NCI-H1092 (cell line): Measurements from ENCODE around the gene ZNF587B.
"Not testable (repeated sequence)": the region's sequence is repeated elsewhere in the genome, so short reads cannot be mapped to it uniquely, and the experiment has no call there.

ENCODE experiments used
- DNase-seq: peaks from one replicate; lab custom pipeline; 2025; lab: John Stamatoyannopoulos, UW

ZNF587B gene

GRCh38 chr19:57819475-57820148 is 10.5 kb upstream of the ZNF587B start:
- DNase-seq = peak; percentile 80

- DNase-seq = no peak
Observed at GRCh38 chr19:57820599-57820998, 9.5 kb upstream of the ZNF587B start.

GRCh38 chr19:57821095-57821494 is 9.0 kb upstream of the ZNF587B start:
- not testable (repeated sequence) for DNase-seq

DNA sequence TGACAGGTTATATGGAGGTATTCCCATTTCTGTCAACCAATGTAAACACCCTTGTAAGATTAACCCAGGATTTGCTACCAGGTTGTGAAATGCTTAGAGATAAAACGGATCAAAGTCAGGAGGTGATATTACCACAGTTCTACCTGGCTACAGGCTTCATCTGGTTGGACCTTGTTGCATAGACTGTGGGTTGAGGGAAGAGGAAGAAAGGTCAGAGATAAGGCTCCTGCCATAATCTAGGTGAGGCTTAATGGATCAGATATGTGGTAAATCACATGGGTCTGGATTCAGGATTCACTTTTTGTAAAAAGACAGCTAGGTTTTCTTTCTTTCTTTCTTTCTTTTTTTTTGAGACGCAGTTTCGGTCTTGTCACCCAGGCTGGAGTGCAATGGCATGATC is 8.6 kb upstream of the ZNF587B start:
- not testable (repeated sequence) for DNase-seq

DNA sequence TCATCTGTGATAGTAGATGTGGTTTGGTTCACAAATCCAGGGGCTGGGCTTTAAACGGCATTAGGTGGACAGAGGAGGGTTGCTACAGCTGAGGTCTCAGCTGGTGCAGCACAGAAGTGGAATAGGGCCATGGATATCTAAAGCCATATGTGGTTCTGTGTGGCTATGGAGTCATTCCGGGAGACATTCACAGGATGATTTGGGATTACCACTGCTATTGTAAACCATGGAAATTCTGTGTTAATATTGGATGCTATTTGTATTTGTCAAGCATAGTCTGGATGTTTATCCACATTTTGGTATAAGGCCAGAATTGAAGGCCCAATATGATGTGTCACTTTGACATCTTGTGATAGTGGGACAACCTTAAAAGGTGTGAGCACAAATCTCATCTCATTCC is 6.9 kb upstream of the ZNF587B start:
- not testable (repeated sequence) for DNase-seq

DNA sequence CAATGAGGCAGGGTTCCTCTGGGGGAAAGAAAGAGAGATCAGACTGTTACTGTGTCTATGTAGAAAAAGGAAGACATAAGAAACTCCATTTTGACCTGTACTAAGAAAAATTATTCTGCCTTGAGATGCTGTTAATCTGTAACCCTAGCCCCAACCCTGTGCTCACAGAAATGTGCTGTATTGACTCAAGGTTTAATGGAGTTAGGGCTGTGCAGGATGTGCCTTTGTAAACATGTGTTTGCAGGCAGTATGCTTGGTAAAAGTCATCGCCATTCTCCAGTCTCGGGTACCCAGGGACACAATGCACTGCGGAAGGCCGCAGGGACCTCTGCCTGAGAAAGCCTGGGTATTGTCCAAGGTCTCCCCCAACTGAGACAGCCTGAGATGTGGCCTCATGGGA is 6.5 kb upstream of the ZNF587B start:
- not testable (repeated sequence) for DNase-seq

GRCh38 chr19:57825511-57825910 is 4.6 kb upstream of the ZNF587B start:
- no peak for DNase-seq

- DNase-seq = no peak
Observed at GRCh38 chr19:57829316-57829715, 783 bp upstream of the ZNF587B start.

- DNase-seq = not testable (repeated sequence)
Observed at GRCh38 chr19:57836991-57837390, 6.9 kb downstream of the ZNF587B start.

DNA sequence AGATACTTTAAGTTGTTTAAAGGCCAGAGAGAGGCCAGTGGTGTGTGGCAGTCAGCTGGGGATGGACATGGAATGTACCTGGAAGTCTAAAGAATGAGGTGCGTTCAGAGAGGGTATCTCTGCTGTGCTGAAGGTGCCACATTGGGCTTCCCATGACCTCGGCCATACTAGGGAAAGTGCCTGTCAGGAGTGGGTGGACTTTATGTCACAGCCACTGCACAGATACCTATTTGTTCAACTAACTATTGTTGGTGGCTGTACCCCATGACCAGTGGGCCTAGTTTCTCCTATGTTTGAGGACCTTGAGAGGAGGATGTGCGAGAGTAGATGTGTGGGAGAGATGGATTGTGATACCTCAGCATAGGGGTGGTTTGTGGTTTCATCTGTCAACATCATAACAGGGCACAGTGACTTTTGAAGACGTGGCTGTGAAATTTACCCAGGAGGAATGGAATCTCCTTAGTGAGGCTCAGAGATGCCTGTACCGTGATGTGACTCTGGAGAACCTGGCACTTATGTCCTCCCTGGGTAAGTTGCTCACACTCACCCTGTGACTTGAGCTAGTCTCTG is 8.6 kb downstream of the ZNF587B start:
- DNase-seq = not testable (repeated sequence)

- DNase-seq = no peak
Observed at GRCh38 chr19:57841122-57841763, 11.1 kb downstream of the ZNF587B start.

DNA sequence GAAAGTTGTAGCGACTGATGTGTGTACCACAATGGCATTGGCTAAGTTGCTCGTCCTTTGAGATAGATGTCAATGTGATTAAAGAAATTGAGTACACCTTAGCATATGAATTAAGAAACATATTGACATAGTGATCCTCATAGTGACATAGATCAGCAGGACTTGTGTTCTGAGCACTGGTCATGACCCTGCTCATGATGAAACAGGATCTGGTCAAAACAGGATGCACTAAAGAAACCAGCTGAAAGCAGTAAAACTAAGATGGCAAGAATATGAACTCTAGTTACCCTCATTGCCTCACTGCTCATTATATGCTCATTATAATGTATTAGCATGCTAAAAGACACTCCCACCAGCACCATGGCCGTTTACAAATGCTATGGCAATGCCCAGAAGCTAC is 17.1 kb downstream of the ZNF587B start:
- DNase-seq = not testable (repeated sequence)

DNA sequence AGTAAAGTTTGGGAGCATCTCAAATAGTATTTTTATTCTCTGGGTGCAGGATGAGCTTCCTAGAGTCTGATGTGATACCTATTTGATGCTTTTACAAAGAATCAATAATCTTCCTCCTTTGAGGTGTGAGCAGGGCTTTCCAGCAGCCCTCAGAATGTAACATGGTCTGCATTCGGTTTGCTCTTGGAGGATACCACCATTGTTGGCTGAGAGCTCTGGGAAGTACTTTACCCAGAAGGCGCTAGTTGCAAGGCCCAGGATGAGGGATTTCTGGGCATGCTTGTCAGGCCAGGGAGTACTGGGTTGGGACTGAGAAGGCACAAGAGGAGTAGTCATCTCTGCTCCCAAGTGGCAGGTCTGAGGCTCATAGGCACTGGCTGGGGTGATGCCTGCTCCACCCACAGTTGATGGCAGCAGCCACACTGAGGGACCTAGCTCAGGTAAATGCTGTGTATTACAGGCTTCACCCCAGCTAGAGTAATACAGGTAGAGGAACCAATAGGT is 19.1 kb downstream of the ZNF587B start:
- not testable (repeated sequence) for DNase-seq

- DNase-seq = peak; percentile 49
Observed at GRCh38 chr19:57849666-57850473, 19.8 kb downstream of the ZNF587B start, which contains the start of gene ZNF587. ZNF587 (plus strand) TSS chr19:57849859; CDS start chr19:57850039, 180 bp downstream.

- no peak for DNase-seq
Observed at GRCh38 chr19:57850553-57851017, 20.5 kb downstream of the ZNF587B start.

- DNase-seq = not testable (repeated sequence)
Observed at GRCh38 chr19:57851812-57852603, 21.9 kb downstream of the ZNF587B start.

DNA sequence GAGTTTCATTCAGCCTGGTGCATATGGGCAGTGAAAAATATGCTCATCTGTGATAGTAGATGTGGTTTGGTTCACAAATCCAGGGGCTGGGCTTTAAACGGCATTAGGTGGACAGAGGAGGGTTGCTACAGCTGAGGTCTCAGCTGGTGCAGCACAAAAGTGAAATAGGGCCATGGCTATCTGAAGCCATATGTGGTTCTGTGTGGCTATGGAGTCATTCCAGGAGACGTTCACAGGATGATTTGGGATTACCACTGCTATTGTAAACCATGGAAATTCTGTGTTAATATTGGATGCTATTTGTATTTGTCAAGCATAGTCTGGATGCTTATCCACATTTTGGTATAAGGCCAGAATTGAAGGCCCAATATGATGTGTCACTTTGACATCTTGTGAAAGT is 24.0 kb downstream of the ZNF587B start:
- not testable (repeated sequence) for DNase-seq

- DNase-seq = not testable (repeated sequence)
Observed at GRCh38 chr19:57862351-57862750, 32.3 kb downstream of the ZNF587B start.

DNA sequence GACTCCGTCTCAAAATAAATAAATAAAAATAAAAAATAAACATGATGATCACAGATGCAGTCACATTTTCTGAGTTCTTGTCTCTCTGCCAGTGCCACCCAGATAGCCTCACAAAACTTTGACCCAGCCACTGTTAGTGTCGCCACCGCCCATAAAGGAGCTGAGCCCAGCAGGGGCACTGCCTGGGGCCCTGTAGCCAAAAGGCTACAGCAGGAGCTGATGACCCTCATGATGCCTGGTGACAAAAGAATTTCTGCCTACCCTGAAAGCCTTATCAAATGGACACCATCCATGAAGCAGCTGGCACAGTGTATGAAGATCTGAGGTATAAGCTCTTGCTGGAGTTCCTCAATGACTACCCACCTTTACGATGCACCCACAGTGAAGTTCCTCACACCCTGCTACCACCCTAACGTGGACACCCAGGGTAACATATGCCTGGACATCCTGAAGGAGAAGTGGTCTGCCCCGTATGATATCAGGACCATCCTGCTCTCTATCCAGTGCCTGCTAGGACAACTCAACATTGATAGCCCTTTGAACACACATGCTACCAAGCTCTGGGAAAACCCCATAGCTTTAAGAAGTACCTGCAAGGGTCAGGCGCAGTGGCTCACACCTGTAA is 37.9 kb downstream of the ZNF587B start:
- DNase-seq = no peak

GRCh38 chr19:57869655-57870054 is 39.6 kb downstream of the ZNF587B start:
- not testable (repeated sequence) for DNase-seq

DNA sequence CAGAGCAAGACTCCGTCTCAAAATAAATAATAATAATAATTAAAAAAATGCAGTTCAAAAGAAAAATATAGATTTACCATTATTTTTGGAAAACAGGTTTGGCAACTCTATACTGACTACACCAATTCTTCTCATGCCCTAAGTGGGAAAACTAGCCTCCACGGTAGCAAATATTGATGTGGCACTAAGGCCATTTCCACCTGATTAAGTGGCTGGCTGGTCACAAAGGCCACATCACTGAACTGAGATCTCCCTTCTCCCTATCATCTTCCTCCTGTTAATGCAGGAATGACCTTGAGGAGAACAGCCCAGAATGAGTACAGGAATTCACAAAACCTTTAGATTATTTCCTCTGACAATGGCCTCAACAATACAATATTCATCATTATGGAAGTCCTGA is 40.1 kb downstream of the ZNF587B start:
- DNase-seq = no peak
